MM.1S (cell line): ENCODE measurements around the gene F7.

Experiments used
- EZH2phosphoT487 ChIP-seq: fragments of 300-600 bp; sonication (generic); IDR thresholded peaks from 2 replicates; pipeline ENCODE4 v1.6.1; 2018; ENCODE audit warnings: antibody characterized with exemption, low read length
- TF ChIP-seq, protein P1 (sequence below): fragments of 300-600 bp; sonication (generic); IDR thresholded peaks from 2 replicates; pipeline ENCODE4 v1.5.1; 2016; ENCODE audit warnings: antibody characterized with exemption, low read length, mixed read lengths

DNA sequence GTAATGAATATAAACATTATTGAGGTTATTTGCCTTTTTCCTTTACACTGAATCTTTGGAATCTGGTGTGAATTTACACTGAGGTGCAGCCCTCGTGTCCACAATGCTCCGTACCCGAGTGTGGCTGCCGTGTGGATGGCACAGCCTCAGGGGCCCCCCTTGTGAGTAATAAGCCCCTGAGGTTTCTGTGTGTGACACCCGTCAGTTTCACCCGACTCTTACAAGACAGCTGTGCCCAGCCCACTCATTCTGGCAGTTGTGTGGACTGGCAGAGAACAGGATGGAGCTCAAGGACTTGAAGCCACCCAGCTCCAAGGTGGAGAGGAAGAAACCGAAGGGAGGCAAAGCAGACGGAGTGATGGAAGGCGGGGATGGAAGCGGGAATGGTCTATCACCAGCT, 60.7 kb downstream of the F7 start:
- TF ChIP-seq, protein P1, sequence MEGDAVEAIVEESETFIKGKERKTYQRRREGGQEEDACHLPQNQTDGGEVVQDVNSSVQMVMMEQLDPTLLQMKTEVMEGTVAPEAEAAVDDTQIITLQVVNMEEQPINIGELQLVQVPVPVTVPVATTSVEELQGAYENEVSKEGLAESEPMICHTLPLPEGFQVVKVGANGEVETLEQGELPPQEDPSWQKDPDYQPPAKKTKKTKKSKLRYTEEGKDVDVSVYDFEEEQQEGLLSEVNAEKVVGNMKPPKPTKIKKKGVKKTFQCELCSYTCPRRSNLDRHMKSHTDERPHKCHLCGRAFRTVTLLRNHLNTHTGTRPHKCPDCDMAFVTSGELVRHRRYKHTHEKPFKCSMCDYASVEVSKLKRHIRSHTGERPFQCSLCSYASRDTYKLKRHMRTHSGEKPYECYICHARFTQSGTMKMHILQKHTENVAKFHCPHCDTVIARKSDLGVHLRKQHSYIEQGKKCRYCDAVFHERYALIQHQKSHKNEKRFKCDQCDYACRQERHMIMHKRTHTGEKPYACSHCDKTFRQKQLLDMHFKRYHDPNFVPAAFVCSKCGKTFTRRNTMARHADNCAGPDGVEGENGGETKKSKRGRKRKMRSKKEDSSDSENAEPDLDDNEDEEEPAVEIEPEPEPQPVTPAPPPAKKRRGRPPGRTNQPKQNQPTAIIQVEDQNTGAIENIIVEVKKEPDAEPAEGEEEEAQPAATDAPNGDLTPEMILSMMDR: no peak
- no peak for TF ChIP-seq EZH2phosphoT487
